Right ventricle myocardium inferior (tissue), 1 donor: ENCODE measurements around the gene FAM120B. TPM values are rescaled to one million over a fixed set of nuclear protein-coding genes. Genes with fewer than 3 reads are reported as not detected.

Experiments used
- ATAC-seq: fragments of 200-7000 bp; cut with Tn5 transposase; one replicate; pipeline ENCODE4 v1.9.1; 2020; ENCODE audit warnings: mild to moderate bottlenecking, moderate library complexity
- DNase-seq: peaks from one replicate; pipeline ENCODE4 v3.0.0; 2021; ENCODE audit errors: missing footprints
- intact Hi-C: fragments of 100-400 bp; cut with DNase I; formaldehyde crosslinking; loops from one replicate; pipeline ENCODE4 v1.11.0; 2022
- total RNA-seq: library from RNA; stranded (reverse); fragmentation: NEBNext Ultra II Directional; extraction: Animal tissue kit (Norgen Biotek cat#: 25700); gene quantifications from one replicate; pipeline ENCODE4 v1.2.1, GENCODE V29; 2021
- donor health status: DM: no; HTN: yes; CAD: no; lungs with severe emphysema.

The FAM120B gene
- total RNA-seq, 1 donor from 2014 or later = 16.3 TPM

- intact Hi-C loops = no loop called here
- ATAC-seq (no peak), DNase-seq (no peak)
Observed at GRCh38 chr6:170367241-170367640, 60.7 kb downstream of the FAM120B start.

GRCh38 chr6:170368544-170368943, 62.0 kb downstream of the FAM120B start:
- no peak for ATAC-seq
- no peak for DNase-seq
- intact Hi-C loops = no loop called here

- DNase-seq = no peak
- intact Hi-C loops = no loop called here
- no peak for ATAC-seq
Observed at GRCh38 chr6:170369403-170369802, 62.8 kb downstream of the FAM120B start.

GRCh38 chr6:170370416-170370815, 63.9 kb downstream of the FAM120B start:
- DNase-seq (no peak), ATAC-seq (no peak)
- intact Hi-C loops = no loop called here

GRCh38 chr6:170371080-170371479, 64.5 kb downstream of the FAM120B start:
- DNase-seq = no peak
- intact Hi-C loops = no loop called here
- no peak for ATAC-seq

GRCh38 chr6:170371588-170371987, 65.0 kb downstream of the FAM120B start:
- ATAC-seq = no peak
- intact Hi-C loops = no loop called here
- peak; percentile 73 for DNase-seq

GRCh38 chr6:170372380-170373325, 66.1 kb downstream of the FAM120B start:
- intact Hi-C loops = no loop called here
- DNase-seq = no peak
- ATAC-seq = no peak

GRCh38 chr6:170374571-170375444, 68.2 kb downstream of the FAM120B start:
- no peak for ATAC-seq
- intact Hi-C loops = no loop called here
- no peak for DNase-seq

- intact Hi-C loops = no loop called here
- ATAC-seq (no peak), DNase-seq (no peak)
Observed at GRCh38 chr6:170375661-170376060, 69.1 kb downstream of the FAM120B start.

GRCh38 chr6:170376386-170377043, 70.0 kb downstream of the FAM120B start:
- no peak for DNase-seq
- intact Hi-C loops = no loop called here
- no peak for ATAC-seq

- DNase-seq (no peak), ATAC-seq (no peak)
- intact Hi-C loops = no loop called here
Observed at GRCh38 chr6:170378502-170378901, 71.9 kb downstream of the FAM120B start.

- intact Hi-C loops = no loop called here
- ATAC-seq (no peak), DNase-seq (no peak)
Observed at GRCh38 chr6:170381562-170381961, 75.0 kb downstream of the FAM120B start.

- no peak for ATAC-seq
- DNase-seq = no peak
- intact Hi-C loops = no loop called here
Observed at GRCh38 chr6:170383466-170384035, 77.0 kb downstream of the FAM120B start.

- DNase-seq = no peak
- peak; percentile 50 for ATAC-seq
- intact Hi-C loops = loop anchor here (5.0 kb wide), 1 partner anchor 132 kb away; no protein-coding TSS in a partner anchor
Observed at GRCh38 chr6:170385506-170385905, 78.9 kb downstream of the FAM120B start.

GRCh38 chr6:170388113-170388512, 81.6 kb downstream of the FAM120B start:
- intact Hi-C loops = loop anchor here (5.0 kb wide), 1 partner anchor 129 kb away; no protein-coding TSS in a partner anchor
- DNase-seq (no peak), ATAC-seq (no peak)

- no peak for ATAC-seq
Observed at GRCh38 chr6:170393033-170393432, 86.5 kb downstream of the FAM120B start.

GRCh38 chr6:170393807-170394399, 87.3 kb downstream of the FAM120B start:
- DNase-seq (no peak), ATAC-seq (no peak)
- intact Hi-C loops = no loop called here

More at GRCh38 chr6:170393033-170393432, 86.5 kb downstream of the FAM120B start:
- DNase-seq = no peak
- intact Hi-C loops = no loop called here

- no peak for DNase-seq
- intact Hi-C loops = no loop called here
Observed at GRCh38 chr6:170394980-170395379, 88.4 kb downstream of the FAM120B start.

More at GRCh38 chr6:170394980-170395379, 88.4 kb downstream of the FAM120B start:
- ATAC-seq = no peak
